ENCODE data around the gene SNPH.
A peak's percentile ranks its signal among the peaks of the same experiment; 100 is the strongest.

Gene SNPH

GRCh38 chr20:1304710-1305515, 38.8 kb downstream of the SNPH start:
- peak; percentile 58 for TF ChIP-seq CTCF (IDR thresholded peaks at IDR 0.05; ENCODE audit: low read depth, low read length)
- no peaks in the 10 kb centered on the region for H3K36me3 ChIP-seq
- no peaks in the 10 kb centered on the region for H3K9me3 ChIP-seq (ENCODE audit: severe bottlenecking)
- H3K27ac ChIP-seq, result peak overlapping the region; percentile 58
- H3K27me3 ChIP-seq (ENCODE audit: insufficient read depth, low read depth, severe bottlenecking), result no peaks in the 10 kb centered on the region
- H3K4me3 ChIP-seq (ENCODE audit: low read depth, low read length), result no peak overlapping the region
- DNase-seq, result peak; percentile 89

GRCh38 chr20:1305712-1306111, 39.6 kb downstream of the SNPH start:
- Histone ChIP-seq H3K27me3 (ENCODE audit: insufficient read depth, low read depth, severe bottlenecking) (no peaks in the 10 kb centered on the region), H3K9me3 (ENCODE audit: severe bottlenecking) (no peaks in the 10 kb centered on the region), H3K4me3 (ENCODE audit: low read depth, low read length) (no peak overlapping the region), H3K36me3 (no peaks in the 10 kb centered on the region), H3K27ac (no peak overlapping the region)
- no peak for DNase-seq
- TF ChIP-seq CTCF (IDR thresholded peaks at IDR 0.05; ENCODE audit: low read depth, low read length), result no peak

GRCh38 chr20:1306316-1307135, 40.4 kb downstream of the SNPH start:
- DNase-seq, result no peak
- no peaks in the 10 kb centered on the region for H3K9me3 ChIP-seq (ENCODE audit: severe bottlenecking)

GRCh38 chr20:1307171-1307570, 41.1 kb downstream of the SNPH start:
- Histone ChIP-seq H3K27me3 (ENCODE audit: insufficient read depth, low read depth, severe bottlenecking) (no peaks in the 10 kb centered on the region), H3K27ac (no peak overlapping the region), H3K4me3 (ENCODE audit: low read depth, low read length) (no peak overlapping the region), H3K36me3 (no peaks in the 10 kb centered on the region), H3K9me3 (ENCODE audit: severe bottlenecking) (no peaks in the 10 kb centered on the region)
- no peak for TF ChIP-seq CTCF (IDR thresholded peaks at IDR 0.05; ENCODE audit: low read depth, low read length)
- no peak for DNase-seq

More at GRCh38 chr20:1306316-1307135, 40.4 kb downstream of the SNPH start:
- no peak for TF ChIP-seq CTCF (IDR thresholded peaks at IDR 0.05; ENCODE audit: low read depth, low read length)
- Histone ChIP-seq H3K36me3 (no peaks in the 10 kb centered on the region), H3K27ac (no peak overlapping the region), H3K27me3 (ENCODE audit: insufficient read depth, low read depth, severe bottlenecking) (no peaks in the 10 kb centered on the region), H3K4me3 (ENCODE audit: low read depth, low read length) (no peak overlapping the region)

- Histone ChIP-seq H3K4me3 (ENCODE audit: low read depth, low read length) (no peak overlapping the region), H3K27me3 (ENCODE audit: insufficient read depth, low read depth, severe bottlenecking) (no peaks in the 10 kb centered on the region), H3K9me3 (ENCODE audit: severe bottlenecking) (no peaks in the 10 kb centered on the region), H3K36me3 (no peaks in the 10 kb centered on the region), H3K27ac (no peak overlapping the region)
- no peak for TF ChIP-seq CTCF (IDR thresholded peaks at IDR 0.05; ENCODE audit: low read depth, low read length)
- DNase-seq, result no peak
Measured at GRCh38 chr20:1307571-1307971, 41.5 kb downstream of the SNPH start.
